ENCODE data around the gene ASIC2.

GRCh38 chr17:33125552-33125950 is 167.5 kb downstream of the ASIC2 start:
- TF ChIP-seq CTCF (IDR thresholded peaks at IDR 0.05; ENCODE audit: insufficient read depth, low read length) = no peak
- TF ChIP-seq GABPA (IDR thresholded peaks at IDR 0.05; ENCODE audit: low read depth) = no peak
- TF ChIP-seq SPI1 (IDR thresholded peaks at IDR 0.05; ENCODE audit: borderline replicate concordance, low read depth) = no peak
- no peak for TF ChIP-seq POLR2AphosphoS5 (IDR thresholded peaks at IDR 0.05; ENCODE audit: low read depth)

All from HL-60 (cell line).